Stimulated activated CD4-positive, alpha-beta T cell treated with anti-CD3 and anti-CD28 coated beads, TNF-alpha, amount 100 ng/mL, for 24 hours (primary cell): ENCODE data around the gene COL5A1.

Source experiments
- DNase-seq, 3 experiments: peaks; one replicate each; pipeline ENCODE4 v3.0.0-alpha.2; 2020; ENCODE audit warnings: low read depth in 3 of 3

Gene COL5A1

DNA sequence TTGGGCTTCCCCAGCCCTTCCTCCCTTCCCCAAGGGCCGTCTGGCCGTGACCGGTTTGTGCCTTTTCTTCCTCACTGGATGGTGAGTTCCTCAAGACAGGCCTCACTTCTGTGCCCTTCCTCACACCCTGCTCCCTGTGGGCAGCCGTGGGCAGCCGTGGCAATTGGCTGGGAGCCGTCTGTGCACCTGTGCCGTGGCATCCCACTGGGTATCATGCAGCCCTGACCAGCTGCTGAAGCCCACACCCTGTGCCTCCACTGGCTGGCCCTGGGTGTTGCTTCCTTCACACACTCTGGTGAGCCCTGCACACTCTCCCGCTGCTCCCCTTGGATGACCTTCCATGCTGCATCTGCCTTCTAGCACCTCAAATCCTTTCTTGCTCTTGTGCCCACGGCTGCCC, 100.2 kb downstream of the COL5A1 start:
- no peak for DNase-seq

DNA sequence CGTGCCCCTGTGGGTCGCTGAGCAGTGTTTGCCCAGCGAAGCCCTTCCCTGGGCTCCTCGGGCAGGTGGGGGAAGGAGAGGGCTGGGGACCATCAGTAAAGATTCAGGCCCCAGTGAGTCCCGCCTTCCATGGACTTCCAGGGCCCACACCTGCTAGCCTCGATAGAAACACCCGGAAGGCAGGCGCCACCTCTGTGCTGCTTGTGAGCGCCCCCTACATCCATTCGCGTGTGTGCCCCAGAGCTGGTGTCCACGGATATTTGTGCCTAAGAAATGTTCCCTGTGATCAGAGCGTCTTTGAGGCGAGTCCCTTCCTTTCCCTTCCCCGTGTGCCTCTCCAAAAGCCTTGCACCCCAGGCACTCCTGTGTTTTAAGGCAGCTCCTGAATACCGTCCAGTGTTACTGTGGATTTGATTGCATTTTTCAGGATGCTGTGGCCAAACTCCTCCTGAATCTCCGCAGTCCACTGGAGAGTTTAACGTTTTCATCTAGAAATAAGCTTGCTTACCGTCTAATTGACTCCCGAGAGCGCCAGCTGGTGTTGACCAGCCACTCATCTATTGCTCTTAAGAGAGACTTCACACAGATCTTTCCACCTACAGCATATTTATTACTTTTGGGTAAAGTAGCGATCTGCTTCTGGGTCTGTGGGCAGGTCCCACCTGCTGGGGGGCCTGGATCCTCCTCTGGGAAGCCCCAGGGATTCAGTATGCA, 101.4 kb downstream of the COL5A1 start:
- no peak for DNase-seq

DNA sequence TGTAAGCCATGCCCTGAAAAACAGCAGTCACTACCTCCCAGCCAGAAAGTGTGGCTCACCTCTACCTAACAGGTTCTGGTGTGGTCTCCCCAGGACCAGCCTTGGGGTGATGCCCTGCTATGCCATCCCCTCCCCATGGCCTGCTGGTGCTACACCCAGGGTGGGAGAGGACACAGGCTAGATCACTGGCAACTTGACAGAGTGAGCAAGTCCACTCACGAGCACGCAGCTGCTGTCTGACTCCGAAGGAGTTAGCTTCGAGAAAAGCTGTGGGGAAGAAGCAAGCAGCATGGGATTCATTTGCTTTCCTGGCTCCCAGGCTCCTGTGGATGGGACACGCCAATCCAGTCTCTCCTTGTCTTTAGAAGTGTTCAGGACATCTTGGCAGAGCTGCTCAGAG, 102.2 kb downstream of the COL5A1 start:
- no peak for DNase-seq

DNA sequence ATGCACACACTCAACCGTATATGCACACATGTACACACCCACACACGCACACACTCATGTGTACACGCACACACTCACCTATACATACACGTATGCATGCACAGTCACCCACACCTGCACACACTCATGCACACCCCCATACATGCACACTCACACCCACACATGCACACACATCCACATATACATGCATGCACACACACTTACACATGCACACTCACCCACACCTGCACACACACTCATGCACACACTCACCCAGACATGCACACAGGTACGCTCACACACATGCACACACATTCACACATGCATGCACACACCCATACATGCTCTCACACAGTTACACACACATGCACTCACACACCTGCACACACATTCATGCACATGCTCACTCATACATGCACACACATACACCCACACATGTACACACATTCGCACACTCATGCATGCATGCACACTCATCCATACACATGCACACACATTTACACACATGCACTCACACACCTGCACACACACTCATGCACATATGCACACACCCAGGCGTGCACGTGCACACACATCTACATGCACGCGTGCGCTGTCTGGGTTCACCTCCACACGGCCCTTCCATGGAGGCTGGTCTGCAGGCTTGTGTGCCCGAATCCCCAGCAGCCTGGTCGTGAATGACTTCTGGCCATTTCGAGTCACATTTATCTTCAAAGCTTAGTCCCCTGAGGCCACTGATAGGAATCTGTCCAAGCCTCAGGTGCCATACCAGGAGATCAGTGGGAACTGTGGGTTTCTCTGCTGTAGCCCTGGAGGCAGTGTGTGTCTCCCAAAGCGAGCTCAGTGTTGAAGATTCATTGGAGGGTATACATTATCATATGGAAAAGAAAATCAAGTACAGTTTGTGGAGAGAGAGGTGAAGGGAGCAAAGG, 103.0 kb downstream of the COL5A1 start:
- DNase-seq, result no peak

DNA sequence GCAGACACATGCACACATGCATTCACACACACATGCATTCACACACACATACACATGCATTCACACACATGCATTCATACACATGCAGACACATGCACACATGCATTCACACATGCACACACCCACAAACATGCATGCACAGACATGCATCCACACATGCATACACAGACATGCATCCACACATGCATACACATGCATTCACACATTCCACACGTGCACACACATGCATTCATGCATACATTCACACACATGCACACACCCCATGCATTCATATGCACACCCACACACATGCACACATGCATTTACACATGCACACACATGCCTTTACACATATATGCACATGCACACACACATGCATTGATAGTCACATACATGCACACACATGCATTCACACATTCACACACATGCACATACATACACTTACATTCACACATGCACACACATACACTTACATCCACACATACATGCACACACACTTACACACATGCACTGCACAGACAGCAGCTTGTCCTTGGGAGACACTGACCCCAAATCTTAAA, 106.4 kb downstream of the COL5A1 start:
- DNase-seq, result no peak

DNA sequence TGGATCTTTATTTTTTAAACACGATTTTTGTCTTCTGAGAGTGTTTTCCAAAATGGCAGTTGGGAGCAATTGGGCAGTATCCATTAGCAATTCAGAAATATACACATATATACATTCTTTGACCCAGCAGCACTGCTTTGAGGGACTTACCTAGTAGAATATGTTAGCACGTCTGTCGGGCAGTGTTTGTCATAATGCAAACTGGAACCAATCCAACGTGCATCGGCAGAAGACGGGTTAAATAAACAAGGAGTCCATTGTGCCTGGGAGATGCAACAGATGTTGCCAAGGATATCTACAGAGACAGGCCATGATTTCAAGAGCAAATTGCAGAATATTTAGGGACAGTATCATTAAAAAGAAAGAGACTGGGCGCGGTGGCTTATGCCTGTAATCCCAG, 107.0 kb downstream of the COL5A1 start:
- DNase-seq, result no peak

DNA sequence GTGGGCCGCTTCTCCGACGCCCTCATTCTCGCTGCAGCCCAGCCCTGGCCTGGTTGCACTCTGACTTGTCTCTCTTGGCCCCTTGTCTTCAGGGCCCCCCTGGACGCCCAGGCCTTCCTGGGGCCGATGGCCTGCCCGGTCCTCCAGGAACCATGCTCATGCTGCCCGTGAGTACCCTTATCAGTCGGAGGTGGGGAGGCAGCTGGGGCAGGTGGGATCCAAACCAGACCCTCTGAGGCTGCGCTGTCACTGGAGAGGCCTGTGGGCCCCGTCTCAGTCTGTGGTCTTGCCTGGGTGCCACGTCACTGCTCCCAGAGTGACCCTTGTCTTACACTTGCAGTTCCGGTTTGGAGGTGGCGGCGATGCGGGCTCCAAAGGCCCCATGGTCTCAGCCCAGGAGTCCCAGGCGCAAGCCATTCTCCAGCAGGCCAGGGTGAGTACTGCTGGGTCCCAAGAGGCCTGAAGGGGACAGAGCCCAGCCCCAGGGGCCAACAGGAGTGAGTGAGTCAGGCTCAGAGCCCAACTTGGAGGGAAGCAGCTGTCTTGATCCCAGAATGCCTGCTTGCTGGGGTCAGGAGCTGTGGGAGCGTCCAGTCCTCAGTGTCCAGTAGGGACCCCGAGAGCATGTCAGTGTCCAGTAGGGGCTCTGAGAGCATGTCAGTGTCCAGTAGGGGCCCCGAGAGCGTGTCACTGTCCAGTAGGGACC, 109.0 kb downstream of the COL5A1 start:
- no peak for DNase-seq

DNA sequence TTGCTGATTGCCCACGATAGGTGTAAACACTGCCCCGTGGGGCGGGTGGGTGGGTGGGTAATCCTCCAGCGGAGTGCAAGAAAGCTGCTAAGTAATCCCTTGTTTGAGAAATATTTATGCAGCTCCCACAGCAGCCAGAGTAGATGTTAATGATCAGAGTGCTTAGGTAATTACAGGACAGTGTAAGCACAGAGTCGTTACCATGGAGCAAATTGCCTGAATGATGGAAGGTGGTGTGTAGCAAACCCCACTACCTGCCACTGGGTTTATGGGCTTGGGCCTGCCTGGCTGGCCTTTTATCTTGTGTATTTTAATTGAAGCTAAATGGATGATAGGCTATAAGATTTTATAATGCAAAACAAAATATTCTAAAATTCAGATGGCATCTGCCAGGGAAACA, 110.0 kb downstream of the COL5A1 start:
- no peak for DNase-seq

DNA sequence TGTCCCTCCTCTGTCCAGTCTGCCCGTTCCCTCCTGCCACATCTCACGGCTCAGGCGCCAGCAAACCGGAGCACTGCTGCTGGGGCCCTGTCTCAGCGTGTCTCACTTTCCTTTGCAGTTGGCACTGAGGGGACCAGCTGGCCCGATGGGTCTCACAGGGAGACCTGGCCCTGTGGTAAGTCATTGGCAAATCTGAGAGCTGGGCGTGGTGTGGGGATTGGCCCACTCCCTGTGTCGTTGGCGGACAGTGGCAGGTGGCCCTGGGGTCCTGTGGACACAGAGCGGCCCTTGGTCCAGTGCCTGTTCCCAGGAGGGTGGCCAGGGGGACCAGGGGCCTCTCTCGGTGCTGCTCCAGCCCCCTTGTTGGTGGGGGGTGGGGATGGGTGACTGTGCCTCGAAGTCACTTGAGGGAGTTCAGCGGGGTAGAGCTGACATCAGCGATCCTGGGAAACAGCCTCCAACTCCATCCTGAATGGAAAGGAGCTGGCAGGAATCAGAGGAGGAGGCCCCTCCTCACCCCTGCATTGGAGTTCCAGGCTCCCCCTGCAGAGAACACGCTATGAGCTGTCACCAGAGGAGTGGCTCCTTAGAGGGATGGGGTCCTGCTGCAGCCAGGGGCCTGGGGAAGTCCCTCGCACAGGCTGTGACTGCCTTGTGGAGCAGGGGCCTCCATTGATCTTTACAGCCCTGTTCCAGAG, 111.0 kb downstream of the COL5A1 start:
- no peak for DNase-seq

DNA sequence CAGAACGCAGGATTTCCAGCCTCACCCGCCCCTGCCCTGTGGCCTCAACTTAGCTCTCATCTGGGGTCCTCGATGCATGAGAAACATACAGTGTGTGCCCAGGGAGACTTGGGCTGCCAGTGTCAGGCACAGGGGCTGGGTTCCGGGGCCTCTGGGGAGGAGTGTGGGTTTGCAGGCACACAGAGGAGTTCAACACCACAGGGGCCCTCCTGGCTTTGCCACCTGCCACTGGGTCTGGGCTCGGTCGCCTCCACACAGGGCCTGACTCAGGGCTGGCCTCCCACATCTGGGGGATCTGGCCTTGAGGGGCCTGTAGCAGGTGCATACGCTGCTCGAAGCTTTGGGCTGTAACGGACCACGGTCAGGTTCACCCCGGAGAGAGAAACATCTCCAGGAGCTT, 111.6 kb downstream of the COL5A1 start:
- DNase-seq, result no peak

DNA sequence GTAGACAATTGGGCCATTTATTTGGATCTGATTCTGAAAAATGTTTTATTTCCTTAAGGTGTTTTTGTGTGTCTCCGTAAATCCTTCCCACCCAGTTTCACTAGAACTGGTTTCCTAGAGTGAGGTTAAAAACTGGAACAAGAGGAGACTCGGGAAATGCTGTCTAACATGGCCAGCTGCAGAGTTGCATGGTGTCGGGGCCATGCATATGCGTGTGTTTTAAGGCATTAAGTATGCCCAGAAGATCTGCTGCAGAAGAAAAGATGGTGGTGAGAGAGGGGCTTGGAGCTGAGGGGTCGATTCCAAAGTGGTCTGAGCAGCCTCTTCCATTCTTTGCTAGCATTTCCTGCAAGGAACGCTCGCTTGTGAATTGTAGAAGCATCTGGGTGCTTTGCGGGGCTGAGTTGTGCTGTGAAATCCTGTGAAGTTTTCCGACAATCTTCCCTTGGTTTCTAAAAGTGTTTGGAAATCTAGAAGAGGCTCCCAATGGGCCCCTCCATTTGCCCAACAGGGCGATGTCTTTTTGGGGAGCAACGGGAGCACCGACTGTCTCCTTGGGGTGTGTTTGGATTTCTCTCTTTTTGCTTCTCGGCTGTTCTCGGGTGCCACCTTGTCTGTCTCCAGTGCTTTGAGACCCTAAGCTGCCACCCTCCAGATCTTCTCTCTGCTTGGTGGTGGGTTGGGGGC, 113.8 kb downstream of the COL5A1 start:
- DNase-seq, result no peak

DNA sequence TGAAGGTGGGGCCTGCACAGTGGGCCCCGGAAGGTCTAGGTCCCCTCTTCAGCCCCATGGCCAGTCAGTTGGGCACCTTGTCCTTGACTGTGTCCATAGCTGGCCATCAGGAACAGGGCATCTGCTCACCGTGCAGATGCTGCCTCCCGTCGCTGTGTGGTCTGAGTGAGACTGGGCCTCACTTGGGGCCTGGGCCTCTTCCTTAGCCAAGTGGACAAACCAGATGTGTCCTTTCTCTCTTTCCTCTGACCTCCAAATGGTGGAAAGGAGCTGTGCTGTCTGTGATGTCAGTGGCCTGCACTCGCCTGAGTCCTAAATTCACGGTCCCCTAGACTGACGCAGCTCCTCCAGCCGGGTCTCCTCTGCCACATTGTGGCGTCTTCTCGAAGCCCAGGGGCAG, 114.5 kb downstream of the COL5A1 start:
- DNase-seq, result no peak

DNA sequence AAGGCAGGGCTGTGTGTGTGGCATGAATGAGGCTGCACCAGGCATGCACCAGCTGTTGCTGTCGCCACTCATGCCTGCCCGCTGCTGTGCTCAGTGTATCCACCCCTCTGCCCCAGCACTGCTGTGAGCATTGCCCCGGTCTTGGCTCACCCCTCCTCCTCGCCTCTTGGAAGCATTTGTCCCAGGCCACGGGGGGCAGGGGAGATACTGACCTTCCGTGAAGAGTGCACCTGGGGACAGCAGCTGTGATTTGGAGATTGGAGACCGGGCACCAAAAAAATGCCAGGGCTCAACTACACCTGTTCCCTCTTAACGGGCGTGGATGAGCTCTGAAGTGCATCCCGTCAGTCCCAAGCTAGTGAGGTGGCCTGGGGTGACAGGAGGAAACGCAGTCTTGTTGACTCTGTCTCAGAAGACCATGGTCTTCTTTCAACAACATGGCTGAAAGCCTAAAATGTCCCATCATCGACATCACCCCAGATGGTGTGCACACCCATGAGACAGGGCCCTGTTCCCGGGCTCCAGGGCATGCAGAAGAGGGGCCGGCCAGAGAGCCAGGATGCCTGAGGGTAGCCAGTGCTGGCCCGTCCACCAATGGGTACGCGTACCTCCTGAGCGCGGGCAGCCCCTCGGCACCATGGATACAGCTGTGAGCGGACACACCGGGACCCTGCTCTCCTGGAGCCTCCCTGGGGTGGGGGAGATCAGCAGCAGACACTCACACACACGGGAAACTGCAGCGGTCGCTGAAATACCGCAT, 115.8 kb downstream of the COL5A1 start:
- no peak for DNase-seq

DNA sequence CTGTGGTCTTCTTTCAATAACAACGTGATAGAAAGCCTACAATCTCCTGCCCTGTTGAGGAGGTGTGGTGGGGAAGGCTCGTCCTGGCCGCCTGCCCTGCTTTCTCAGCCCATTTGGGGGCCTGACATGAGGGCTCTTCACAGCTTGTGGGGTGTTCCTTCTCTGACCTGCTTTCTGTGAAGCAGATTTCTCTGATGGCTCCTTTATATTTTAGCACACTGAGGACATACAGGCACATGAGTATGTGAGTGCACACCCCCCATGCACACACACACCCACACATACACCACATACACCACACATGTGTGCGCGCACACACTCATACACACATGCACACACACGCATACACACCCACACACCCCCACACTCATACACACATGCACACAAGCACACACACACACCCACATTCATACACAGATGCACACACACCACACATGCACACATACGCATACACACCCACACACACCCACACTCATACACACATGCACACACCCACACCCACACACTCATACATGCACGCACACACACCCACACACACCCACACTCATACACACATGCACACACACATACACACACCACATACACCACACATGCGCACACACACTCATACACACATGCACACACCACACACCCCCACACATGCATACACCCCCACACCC, 117.5 kb downstream of the COL5A1 start:
- DNase-seq, result no peak

DNA sequence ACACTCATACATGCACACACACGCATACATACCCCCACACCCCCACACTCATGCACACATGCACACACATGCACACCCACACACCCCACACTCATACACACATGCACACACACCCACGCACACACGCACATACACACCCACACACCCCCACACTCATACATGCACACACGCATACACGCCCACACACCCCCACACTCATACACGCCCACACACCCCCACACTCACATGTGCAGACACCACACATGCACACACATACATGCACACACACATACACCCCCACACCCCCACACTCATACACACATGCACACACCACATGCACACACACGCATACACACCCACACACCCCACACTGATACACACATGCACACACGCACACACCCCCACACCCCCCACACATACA, 118.3 kb downstream of the COL5A1 start:
- no peak for DNase-seq

DNA sequence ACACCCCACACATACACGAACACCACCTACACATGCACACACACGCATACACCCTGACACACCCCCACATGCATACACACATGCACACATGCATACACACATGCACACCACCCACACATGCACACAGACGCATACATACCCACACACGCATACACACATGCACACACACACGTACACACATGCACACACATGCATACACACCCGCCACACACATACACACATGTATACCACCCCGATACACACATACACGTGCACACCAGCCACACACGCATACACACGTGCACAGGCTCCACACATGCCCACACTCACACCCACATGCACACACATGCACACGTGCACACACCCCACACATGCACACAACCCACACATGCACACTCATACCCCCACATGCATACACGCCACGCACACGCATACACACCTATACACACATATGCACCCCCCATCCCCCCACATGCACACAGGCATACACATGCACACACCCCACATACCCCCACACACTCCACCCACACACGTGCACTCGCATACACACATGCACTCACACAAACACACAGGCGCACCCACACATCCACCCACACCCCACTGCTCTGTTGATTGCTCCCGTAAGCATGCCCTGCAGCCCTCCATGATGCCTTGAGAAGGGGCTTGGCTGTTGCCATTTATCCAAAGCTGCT, 119.3 kb downstream of the COL5A1 start:
- DNase-seq, result no peak

DNA sequence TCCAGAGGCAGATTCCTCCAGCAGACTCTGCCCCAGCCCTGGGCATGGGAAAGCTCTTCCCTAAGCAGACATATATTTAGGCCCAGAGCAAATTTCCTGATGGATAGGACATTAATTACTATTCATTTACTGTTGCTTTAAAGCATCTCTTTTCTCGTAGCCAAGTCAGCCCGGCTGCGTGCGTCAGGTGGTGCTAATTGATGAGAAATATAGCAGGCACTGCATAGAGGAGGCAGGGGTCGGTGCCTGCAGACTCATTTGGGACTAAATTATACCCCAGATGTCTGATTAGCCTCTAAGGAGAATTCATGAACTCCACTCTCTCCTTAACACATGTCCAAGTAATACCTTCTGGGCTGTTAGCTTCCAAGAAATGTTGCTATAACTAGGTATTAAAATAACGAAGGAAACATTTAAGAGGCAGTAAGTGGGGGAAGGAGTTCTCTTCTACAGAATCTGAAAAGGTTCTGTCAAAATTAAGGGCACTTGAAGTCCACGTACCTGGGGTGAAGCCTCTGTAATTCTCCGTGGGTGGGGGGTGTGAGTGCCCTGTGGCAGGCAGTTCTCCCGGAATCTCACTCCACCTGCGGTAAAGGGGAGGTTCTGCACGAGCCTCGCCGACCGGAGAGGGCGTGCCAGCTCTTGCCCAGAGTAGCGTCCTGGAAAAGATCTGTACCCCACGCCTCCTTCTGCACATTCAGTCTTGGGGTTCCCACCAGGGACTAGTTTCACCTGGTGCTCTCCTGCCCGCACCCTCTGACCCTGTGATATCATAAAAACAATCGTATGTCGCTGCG, 123.1 kb downstream of the COL5A1 start:
- DNase-seq, result no peak

DNA sequence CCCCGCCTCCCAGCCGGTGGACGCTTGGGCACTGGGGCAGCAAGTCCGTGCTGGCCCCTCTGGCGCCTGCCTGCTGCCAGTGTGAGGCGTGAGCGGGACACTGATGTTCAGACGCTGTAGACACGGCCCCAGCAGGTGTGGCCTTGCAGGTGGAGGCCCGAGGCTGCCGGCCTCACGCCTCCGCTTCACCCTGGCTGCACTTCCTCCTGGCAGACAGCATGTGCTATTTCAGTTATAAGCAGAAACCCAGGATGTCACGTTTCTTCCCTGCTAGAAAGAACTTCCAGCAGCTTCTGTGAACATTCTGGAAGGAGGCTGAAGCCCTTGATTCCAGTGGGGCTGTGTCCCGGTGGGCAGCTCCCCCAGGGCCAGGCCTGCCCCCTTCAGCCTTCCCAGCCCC, 124.2 kb downstream of the COL5A1 start:
- no peak for DNase-seq
